AG04450 (cell line): ENCODE results near the gene MTURN. TPM values are rescaled to one million over a fixed set of nuclear protein-coding genes. Genes with fewer than 3 reads are reported as not detected.
"Not testable (repeated sequence)": the region's sequence is repeated elsewhere in the genome, so short reads cannot be mapped to it uniquely, and the experiment has no call there.

Experiments used
- CTCF ChIA-PET: fragments of 300-600, 350-600 bp; formaldehyde crosslinking; extraction: SDS; loops from one replicate; lab custom pipeline; 2022; ENCODE audit warnings: antibody characterized with exemption, inconsistent platforms; lab: Charles Lee
- POLR2A ChIA-PET: fragments of 350-600 bp; formaldehyde crosslinking; extraction: SDS; loops from one replicate; lab custom pipeline; 2021; ENCODE audit warnings: antibody characterized with exemption, inconsistent platforms; lab: Yijun Ruan, JAX
- DNase-seq: peaks from one replicate; pipeline ENCODE4 v3.0.0-alpha.2; 2011; ENCODE audit warnings: low read depth, low spot score
- H3K27ac ChIP-seq: one replicate; pipeline ENCODE4 v1.5.1; 2012; ENCODE audit warnings: low read depth, low read length, control low read depth
- H3K27me3 ChIP-seq: one replicate; pipeline ENCODE4 v1.6.0; 2012; ENCODE audit warnings: low read length; ENCODE audit not compliant: control insufficient read depth, insufficient read depth
- H3K4me3 ChIP-seq: 2 replicates; pipeline ENCODE4 v1.5.1; 2011; ENCODE audit warnings: mild to moderate bottlenecking, low read depth, low read length, control low read depth
- H3K9me3 ChIP-seq: 2 replicates; pipeline ENCODE4 v1.5.1; 2012; ENCODE audit warnings: low read length; ENCODE audit not compliant: control insufficient read depth, insufficient read depth
- polyA plus RNA-seq: library from polyadenylated mRNA; depleted of rRNA; stranded (reverse); fragments of >200 nt; gene quantifications from 2 replicates; pipeline ENCODE4 v1.2.3, GENCODE V29; 2011
- TF ChIP-seq, protein P1 (sequence below): IDR thresholded peaks from 2 replicates; pipeline ENCODE4 v1.5.1; 2011; ENCODE audit warnings: low read depth, low read length, control low read depth, inconsistent platforms

MTURN gene
- polyA plus RNA-seq, 1 experiment = 6.7 TPM

- TF ChIP-seq, protein P1, sequence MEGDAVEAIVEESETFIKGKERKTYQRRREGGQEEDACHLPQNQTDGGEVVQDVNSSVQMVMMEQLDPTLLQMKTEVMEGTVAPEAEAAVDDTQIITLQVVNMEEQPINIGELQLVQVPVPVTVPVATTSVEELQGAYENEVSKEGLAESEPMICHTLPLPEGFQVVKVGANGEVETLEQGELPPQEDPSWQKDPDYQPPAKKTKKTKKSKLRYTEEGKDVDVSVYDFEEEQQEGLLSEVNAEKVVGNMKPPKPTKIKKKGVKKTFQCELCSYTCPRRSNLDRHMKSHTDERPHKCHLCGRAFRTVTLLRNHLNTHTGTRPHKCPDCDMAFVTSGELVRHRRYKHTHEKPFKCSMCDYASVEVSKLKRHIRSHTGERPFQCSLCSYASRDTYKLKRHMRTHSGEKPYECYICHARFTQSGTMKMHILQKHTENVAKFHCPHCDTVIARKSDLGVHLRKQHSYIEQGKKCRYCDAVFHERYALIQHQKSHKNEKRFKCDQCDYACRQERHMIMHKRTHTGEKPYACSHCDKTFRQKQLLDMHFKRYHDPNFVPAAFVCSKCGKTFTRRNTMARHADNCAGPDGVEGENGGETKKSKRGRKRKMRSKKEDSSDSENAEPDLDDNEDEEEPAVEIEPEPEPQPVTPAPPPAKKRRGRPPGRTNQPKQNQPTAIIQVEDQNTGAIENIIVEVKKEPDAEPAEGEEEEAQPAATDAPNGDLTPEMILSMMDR = no peak
- H3K27me3 ChIP-seq = no peaks in the 10 kb centered on the region
- no peaks in the 10 kb centered on the region for H3K9me3 ChIP-seq
- ChIA-PET CTCF (interaction anchor here (0.9 to 4.7 kb wide), 3 partner anchors 16 to 30 kb away, joined by 3 to 17 read pairs (median 6); no protein-coding TSS in a partner anchor), POLR2A (interaction anchor here (0.7 to 1.2 kb wide), 2 partner anchors 378 to 1535 kb away, joined by 3 to 4 read pairs; no protein-coding TSS in a partner anchor)
- peak overlapping the region; percentile 58 for H3K27ac ChIP-seq
- DNase-seq = peak; percentile 16
- no peak overlapping the region for H3K4me3 ChIP-seq
Observed at GRCh38 chr7:30091491-30091912, 43.3 kb upstream of the MTURN start.

- TF ChIP-seq, protein P1 = no peak
- peak overlapping the region; percentile 58 for H3K27ac ChIP-seq
- POLR2A ChIA-PET = interaction anchor here (1.2 kb wide), 1 partner anchor 377 kb away, joined by 3 read pairs; no protein-coding TSS in a partner anchor
- no peaks in the 10 kb centered on the region for H3K27me3 ChIP-seq
- DNase-seq = no peak
- CTCF ChIA-PET = interaction anchor here (4.7 kb wide), 1 partner anchor 30 kb away, joined by 17 read pairs; no protein-coding TSS in a partner anchor
- H3K4me3 ChIP-seq = no peak overlapping the region
- H3K9me3 ChIP-seq = no peaks in the 10 kb centered on the region
Observed at GRCh38 chr7:30091987-30092386, 42.8 kb upstream of the MTURN start.

- H3K27ac ChIP-seq = no peak overlapping the region
- POLR2A ChIA-PET = no interaction called here
- TF ChIP-seq, protein P1 = no peak
- peaks cover 2% of the 10 kb centered on the region for H3K9me3 ChIP-seq
- DNase-seq = no peak
- CTCF ChIA-PET = no interaction called here
- H3K27me3 ChIP-seq = no peaks in the 10 kb centered on the region
- no peak overlapping the region for H3K4me3 ChIP-seq
Observed at GRCh38 chr7:30093420-30093952, 41.3 kb upstream of the MTURN start.

DNA sequence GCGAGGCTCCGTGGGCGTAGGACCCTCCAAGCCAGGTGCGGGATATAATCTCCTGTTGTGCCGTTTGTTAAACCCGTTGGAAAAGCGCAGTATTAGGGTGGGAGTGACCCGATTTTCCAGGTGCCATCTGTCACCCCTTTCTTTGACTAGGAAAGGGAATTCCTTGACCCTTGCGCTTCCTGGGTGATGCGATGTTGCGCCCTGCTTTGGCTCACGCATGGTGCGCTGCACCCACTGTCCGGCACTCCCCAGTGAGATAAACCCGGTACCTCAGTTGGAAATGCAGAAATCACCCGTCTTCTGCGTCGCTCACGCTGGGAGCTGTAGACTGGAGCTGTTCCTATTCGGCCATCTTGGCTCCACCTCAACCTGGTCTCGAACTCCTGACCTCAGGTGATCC lies 36.2 kb upstream of the MTURN start:
- H3K27me3 ChIP-seq, H3K27ac ChIP-seq, DNase-seq, H3K4me3 ChIP-seq, POLR2A ChIA-PET, H3K9me3 ChIP-seq: not testable (repeated sequence)
- CTCF ChIA-PET = interaction anchor here (1.3 kb wide), 1 partner anchor 18 kb away, joined by 3 read pairs; no protein-coding TSS in a partner anchor

DNA sequence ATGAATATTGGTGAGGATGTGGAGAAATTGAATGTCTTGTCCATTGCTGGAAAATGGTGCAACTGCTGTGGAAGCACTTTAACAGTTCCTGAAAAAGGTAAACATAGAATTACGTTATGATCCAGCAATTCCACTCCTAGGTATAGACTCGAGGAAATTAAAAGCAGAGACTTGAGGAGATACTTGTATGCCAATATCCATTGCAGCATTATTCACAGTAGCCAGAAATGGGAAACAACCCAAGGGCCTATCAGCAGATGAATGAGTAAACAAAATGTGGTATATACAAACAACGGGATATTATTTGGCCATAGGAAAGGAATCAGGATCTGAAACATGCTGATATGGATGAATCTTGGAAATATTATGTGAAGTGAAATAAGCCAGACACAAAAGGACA lies 32.5 kb upstream of the MTURN start:
- H3K9me3 ChIP-seq = peaks cover 5% of the 10 kb centered on the region
- H3K27ac ChIP-seq = no peak overlapping the region
- no peaks in the 10 kb centered on the region for H3K27me3 ChIP-seq
- ChIA-PET CTCF (no interaction called here), POLR2A (no interaction called here)
- no peak overlapping the region for H3K4me3 ChIP-seq
- DNase-seq = no peak
- TF ChIP-seq, protein P1 = no peak
